ENCODE results near the gene MAPK14.
"Not testable (repeated sequence)": the region's sequence is repeated elsewhere in the genome, so short reads cannot be mapped to it uniquely, and the experiment has no call there.

MAPK14 gene

DNA sequence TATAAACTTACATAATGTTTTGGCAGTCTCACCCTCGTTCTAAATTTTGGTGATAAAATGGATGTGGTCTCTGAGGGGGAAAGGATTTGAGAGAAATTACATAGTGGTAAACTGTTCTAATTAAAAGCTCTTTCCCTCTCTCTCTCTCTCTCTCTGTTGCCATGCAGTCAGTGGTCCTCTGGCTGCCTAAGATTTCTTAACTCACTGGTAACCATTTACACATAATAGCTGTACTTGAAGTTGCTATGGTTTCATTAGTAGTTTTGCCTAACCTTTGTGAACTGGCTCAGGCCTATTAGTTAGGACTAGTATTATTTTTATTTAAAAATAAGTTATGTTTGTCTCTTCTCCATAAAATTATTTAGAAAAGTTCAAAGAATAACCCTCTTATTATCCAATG lies 42.0 kb downstream of the MAPK14 start:
- no peak for DNase-seq (ENCODE audit: low spot score)

- DNase-seq (ENCODE audit: low spot score), result no peak
Observed at GRCh38 chr6:36070252-36070651, 42.6 kb downstream of the MAPK14 start.

DNA sequence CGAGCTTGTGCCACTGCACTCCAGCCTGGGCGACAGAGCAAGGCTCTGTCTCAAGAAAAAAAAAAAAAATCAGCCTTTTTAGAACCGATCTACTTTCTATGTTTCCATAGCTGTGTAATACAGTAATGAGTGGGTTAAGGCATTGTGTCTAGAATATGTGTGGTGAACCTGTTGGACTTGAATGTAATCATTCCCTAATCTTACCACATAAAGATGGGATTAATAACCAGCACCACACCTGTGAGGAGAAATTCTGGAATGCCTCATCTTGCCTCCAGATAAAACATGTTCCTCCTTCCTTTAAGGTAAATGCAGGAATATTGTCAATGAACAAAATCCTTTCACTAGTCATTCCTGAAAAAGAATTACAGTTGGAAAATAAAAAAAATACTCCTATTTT lies 43.7 kb downstream of the MAPK14 start:
- no peak for DNase-seq (ENCODE audit: low spot score)

DNA sequence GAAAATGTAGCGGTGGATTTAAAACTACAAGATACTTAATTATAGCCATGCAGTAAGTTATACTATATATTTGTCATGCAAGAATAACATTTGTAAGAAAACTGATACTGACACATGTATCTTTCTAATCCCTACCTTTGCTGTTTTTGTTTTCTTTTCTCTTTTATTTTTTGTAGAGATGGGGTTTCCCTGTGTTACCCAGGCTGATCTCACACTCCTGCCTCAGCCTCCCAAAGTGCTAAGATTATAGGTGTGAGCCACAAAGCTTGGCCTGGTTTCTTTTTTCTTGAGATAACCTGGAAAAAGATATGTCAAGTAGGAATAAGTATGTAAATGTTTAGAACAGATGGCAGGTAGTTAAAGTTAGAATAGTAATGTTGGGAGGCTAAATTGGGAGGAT lies 44.1 kb downstream of the MAPK14 start:
- DNase-seq (ENCODE audit: low spot score), result no peak

GRCh38 chr6:36072681-36073080 lies 45.1 kb downstream of the MAPK14 start:
- DNase-seq (ENCODE audit: low spot score), result no peak

DNA sequence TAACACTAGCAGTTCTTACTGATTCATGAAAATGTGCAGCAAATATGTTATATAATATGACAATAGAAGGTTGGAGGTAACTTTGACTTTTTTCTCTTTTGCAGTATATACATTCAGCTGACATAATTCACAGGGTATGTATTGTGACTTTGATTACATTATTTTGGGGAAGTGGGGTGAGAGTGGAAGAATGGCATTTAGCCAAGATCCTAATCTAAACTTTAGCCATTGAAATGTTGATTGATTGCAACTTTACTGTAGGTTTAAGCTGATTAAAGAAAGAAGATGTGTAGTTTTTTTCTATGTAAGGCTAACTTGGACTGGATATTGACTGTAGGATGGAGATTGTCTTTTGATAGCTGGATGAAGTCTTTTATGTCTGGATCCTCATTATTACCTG lies 46.0 kb downstream of the MAPK14 start:
- no peak for DNase-seq (ENCODE audit: low spot score)

- no peak for DNase-seq (ENCODE audit: low spot score)
Observed at GRCh38 chr6:36075656-36076055, 48.0 kb downstream of the MAPK14 start.

DNA sequence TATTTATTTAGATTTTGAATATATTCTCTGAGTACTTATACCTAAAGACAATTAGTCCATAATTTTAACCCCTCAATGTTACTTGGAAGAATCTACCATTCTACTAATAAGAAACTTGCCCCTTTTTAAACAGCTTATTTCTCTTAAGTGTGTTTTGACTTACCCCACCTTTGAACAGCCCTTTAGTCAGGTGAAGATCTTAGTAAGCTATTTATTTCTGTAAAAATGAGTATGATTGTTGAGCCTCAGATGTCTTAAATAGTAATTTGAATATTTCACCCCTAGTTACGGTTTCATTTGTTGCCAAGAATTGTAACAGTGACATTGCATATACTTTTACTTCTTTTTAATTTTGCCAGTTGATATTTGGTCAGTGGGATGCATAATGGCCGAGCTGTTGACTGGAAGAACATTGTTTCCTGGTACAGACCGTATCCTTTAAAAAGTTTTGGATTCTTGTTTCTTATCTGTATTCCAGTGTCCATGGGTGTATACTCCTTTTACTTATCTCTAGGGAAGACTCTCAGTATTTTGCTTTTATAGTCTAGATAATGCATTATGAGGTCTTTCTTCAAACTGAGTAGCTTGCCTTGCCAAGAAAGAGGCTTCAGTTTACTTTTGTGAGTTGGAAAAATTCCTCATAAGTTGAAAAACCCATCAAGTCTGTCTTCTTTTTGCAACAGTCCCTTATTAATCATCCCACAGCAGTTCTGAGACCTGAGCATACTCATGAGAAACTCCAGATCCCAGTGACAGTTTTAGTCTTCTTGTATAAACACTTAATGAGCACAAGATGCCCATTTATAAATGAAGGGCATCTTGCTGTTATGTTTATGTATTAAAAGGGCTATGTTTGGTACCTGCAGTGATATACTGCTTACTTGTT lies 48.8 kb downstream of the MAPK14 start:
- no peak for DNase-seq (ENCODE audit: low spot score)

DNA sequence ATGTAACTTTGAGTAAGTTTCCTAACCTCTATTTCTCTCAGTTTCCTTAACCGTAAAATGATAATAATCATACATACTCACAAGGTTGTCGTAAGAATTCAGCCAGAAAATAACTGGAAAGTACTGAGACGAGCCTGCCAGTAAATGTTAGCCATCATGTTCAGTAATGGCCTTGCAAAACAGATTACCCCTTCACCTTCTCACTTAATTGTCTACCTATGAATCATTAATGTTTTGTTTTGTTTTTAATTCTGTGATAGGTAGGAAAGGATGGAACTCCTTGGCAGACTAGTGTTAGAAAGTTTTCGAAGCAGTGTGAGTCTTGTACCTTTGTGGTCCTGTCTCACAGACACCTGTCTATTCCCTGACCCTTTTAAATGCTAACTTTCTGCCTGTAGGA lies 50.6 kb downstream of the MAPK14 start:
- DNase-seq (ENCODE audit: low spot score), result no peak

DNA sequence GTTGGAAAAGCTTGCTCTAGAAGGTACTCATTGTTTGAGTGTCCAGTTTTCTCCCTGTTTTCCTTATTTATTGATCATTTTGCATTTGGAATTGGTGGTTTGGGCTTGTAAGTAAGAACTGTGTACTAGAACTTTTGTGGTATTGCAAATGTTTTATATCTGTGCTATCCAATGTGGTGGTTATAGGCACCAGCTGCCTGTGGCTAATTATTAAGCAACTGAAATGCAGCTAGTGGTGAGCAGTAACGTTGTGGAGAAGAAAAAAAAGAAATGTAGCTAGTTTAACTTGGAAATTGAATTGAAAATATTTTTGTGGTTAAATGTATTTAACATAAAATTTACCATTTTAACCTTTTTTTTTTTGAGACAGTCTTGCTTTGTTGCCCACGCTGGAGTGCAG lies 52.0 kb downstream of the MAPK14 start:
- no peak for DNase-seq (ENCODE audit: low spot score)

DNA sequence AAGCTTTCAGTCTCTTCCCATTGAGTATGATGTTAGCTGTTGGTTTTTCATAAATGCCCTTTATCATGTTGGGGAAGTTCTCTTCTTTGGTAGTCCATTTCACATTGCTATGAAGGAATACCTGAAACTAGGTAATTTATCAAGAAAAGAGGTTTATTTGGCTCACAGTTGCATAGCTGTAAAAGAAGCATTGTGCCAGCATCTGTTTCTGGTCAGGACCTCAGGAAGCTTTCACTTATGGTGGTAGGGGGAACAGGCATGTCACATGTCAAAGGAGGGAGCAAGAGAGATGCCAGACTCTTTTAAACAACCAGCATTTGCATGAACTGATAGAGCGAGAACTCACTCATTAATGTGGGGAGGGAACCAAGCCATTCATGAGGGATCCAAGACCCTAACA lies 54.7 kb downstream of the MAPK14 start:
- no peak for DNase-seq (ENCODE audit: low spot score)

DNA sequence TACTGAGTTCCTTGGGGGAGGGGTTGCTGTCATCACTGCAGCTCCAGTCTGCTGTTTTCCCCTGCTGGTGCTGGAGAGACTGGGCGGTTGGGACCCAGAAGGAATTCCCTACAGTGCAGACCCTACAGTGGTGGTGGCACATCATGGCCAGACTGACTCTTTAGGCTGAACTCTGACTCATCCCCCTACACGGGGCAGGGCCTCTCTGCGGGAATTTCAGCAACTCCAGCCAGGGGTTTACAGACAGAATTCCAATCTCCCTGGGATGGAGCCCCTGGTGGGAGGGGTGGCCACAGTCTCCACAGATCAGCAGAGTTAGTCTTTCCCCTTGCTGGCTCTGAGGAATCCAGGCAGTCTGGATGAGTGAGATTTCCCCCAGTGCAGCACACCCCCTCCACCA lies 55.8 kb downstream of the MAPK14 start:
- no peak for DNase-seq (ENCODE audit: low spot score)

GRCh38 chr6:36088204-36088603 lies 60.6 kb downstream of the MAPK14 start:
- not testable (repeated sequence) for DNase-seq (ENCODE audit: low spot score)

DNA sequence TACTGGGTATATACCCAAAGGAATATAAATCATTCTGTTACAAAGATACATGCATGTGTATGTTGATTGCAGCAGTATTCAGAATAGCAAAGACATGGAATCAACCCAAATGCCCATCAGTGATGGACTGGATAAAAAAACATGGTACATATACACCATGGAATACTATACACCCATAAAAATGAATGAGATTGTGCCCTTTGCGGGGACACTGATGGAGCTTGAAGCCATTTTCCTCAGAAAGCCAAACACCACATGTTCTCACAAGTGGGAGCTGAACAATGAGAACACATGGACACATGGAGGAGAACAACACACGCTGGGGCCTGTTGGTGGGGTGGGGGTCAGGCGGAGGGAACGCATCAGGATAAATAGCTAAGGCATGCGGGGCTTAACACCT lies 61.4 kb downstream of the MAPK14 start:
- DNase-seq (ENCODE audit: low spot score), result no peak

DNA sequence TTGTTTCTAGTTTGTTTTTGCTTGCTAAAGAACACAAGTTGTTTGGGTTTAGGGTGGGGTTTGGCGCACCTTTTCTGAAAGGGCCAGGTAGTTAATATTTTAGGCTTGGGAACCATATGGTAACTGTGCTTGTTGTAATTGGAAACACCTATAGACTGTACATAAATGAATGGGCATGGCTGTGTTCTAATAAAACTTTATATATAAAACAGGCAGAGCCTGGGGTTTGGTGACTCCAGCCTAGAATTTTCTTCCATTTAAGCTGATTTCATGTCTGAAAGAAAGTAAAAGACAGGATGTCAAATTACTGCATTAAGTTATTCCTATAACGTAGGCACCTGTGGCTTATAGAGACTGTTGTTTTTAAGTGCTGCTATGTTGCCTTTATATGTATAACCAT lies 66.6 kb downstream of the MAPK14 start:
- no peak for DNase-seq (ENCODE audit: low spot score)

- DNase-seq (ENCODE audit: low spot score), result peak; percentile 84
Observed at GRCh38 chr6:36094753-36095496, 67.3 kb downstream of the MAPK14 start.

GRCh38 chr6:36095497-36096391 lies 68.1 kb downstream of the MAPK14 start:
- DNase-seq (ENCODE audit: low spot score), result no peak

DNA sequence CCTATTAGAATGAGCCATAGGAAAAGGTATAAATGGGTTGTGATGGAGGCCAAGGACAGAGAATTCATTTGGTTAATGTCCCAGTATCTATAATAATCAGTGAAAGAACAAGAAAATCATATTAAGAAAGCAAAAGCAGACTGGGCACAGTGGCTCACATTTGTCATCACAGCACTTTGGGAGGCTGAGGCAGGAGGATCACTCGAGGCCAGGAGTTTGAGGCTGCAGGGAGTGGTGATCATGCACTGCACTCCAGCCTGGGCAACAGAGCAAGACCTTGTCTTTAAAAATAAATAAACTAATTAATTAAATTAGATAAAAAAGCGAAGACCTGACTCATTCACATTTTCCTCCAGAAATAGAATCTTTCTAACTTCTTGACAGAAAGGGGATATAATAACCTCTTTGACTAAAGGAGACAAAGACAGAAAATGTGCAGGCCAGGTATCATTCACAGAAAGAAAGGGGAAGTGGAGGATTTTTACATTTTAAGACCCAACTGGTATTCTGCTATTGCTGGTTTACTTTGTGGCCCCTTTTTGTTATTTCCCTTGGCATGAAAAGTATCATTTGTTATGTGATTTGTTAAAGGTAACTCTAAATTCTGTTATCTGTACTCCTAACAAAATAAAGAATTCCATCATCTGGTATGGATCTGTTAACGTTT lies 70.8 kb downstream of the MAPK14 start:
- DNase-seq (ENCODE audit: low spot score), result no peak

- no peak for DNase-seq (ENCODE audit: low spot score)
Observed at GRCh38 chr6:36098920-36099647, 71.5 kb downstream of the MAPK14 start.

- no peak for DNase-seq (ENCODE audit: low spot score)
Observed at GRCh38 chr6:36099869-36100483, 72.4 kb downstream of the MAPK14 start.

GRCh38 chr6:36101691-36102090 lies 74.1 kb downstream of the MAPK14 start:
- DNase-seq (ENCODE audit: low spot score), result no peak

Measured in GM03348 (cell line).